HFFc6 (cell line): ENCODE results near the gene GEMIN7. TPM values are rescaled to one million over a fixed set of nuclear protein-coding genes. Genes with fewer than 3 reads are reported as not detected.

Experiments
- DNase-seq: peaks from one replicate; pipeline ENCODE4 v3.0.0-alpha.2; 2018
- H3K27ac Mint-ChIP-seq: 2 replicates; pipeline ENCODE4 v1.8.0; 2020; ENCODE audit warnings: mild to moderate bottlenecking, mixed read lengths
- H3K27me3 Mint-ChIP-seq: 2 replicates; pipeline ENCODE4 v1.8.0; 2021; ENCODE audit warnings: mild to moderate bottlenecking, moderate library complexity, mixed read lengths; ENCODE audit not compliant: insufficient read depth
- H3K36me3 Mint-ChIP-seq: 2 replicates; pipeline ENCODE4 v1.8.0; 2021; ENCODE audit warnings: low read depth, mixed read lengths
- H3K4me1 Mint-ChIP-seq: 2 replicates; pipeline ENCODE4 v1.8.0; 2020; ENCODE audit warnings: low read depth, mixed read lengths
- H3K4me3 Mint-ChIP-seq: 2 replicates; pipeline ENCODE4 v1.8.0; 2020; ENCODE audit warnings: mild to moderate bottlenecking, moderate library complexity, mixed read lengths
- H3K9me3 Mint-ChIP-seq: 2 replicates; pipeline ENCODE4 v1.8.0; 2020; ENCODE audit warnings: mild to moderate bottlenecking, mixed read lengths
- CTCF ChIP-seq: fragments of 200-600 bp; sonication (generic); IDR thresholded peaks from 2 replicates; pipeline ENCODE4 v1.5.0; 2021; ENCODE audit warnings: antibody characterized with exemption, mild to moderate bottlenecking
- total RNA-seq, 6 experiments: library from RNA; stranded (reverse); fragmentation: NEBNext Ultra II Directional; extraction: Animal tissue kit (Norgen Biotek cat#: 25700); gene quantifications; 2 replicates in 1 of 6; 3 replicates in 5 of 6; pipeline ENCODE4 v1.2.3, GENCODE V29; 2021

Gene GEMIN7
- total RNA-seq, 6 experiments from 2014 or later = 34.3 to 43.4 (median 39.0) TPM

DNA sequence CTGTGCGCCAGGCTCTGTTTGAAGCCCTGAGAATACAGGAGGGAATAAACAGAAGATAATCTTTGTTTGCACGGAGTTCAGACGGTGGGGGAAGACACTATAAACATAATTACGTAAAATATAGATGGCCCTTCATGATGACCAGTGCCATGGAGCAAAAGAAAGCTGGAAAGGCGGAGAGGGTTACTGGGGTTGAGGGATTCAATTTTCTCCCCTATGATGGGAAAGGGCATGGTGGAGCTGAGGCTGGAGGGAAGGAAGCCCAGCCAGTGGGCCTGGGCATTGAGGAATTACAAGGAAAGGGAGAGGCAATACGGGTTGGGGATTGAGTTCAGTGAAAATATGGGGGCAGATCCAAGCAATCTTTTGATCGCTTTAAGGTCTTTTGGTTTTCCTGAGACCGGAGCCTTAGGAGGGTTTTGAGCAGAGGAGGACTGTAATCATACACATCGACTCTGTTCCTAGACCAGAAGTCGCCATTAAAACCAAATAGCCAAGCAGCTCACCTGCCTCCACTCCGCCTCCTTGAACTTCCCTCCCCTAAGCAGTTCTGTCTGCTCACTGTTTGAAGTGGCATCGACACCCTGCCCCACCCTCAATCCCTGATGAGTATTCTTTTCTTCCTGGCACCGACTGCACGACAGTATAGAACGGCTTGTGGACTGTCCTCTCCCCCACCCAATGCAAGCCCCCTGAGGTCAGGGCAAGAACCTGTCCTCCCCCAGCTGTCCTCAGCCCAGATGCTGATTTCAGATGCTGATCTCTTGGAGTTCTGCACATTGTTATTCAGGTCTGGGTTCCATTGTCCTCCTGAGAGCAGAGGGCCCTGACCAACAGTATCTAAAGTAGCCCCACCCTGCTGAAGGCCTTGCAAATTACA is 2.0 kb upstream of the GEMIN7 start:
- DNase-seq = no peak
- no peak for TF ChIP-seq CTCF
- H3K4me1 Mint-ChIP-seq = peaks cover 27% of the 10 kb centered on the region
- H3K4me3 Mint-ChIP-seq = peak overlapping the region; percentile 50
- peak overlapping the region; percentile 24; the same call in 1 of the 2 replicates for H3K27ac Mint-ChIP-seq
- H3K27me3 Mint-ChIP-seq = peaks cover 4% of the 10 kb centered on the region
- H3K36me3 Mint-ChIP-seq = peaks cover 16% of the 10 kb centered on the region
- H3K9me3 Mint-ChIP-seq = no peaks in the 10 kb centered on the region

GRCh38 chr19:45078390-45079062 is 534 bp upstream of the GEMIN7 start:
- DNase-seq = no peak
- Mint-ChIP-seq H3K9me3 (no peaks in the 10 kb centered on the region), H3K36me3 (peaks cover 16% of the 10 kb centered on the region), H3K27ac (no peak overlapping the region), H3K27me3 (peaks cover 2% of the 10 kb centered on the region; the same call in 1 of the 2 replicates), H3K4me1 (peaks cover 28% of the 10 kb centered on the region), H3K4me3 (peak overlapping the region; percentile 99)
- no peak for TF ChIP-seq CTCF

- Mint-ChIP-seq H3K4me1 (peaks cover 28% of the 10 kb centered on the region), H3K36me3 (peaks cover 16% of the 10 kb centered on the region), H3K27me3 (peaks cover 2% of the 10 kb centered on the region; the same call in 1 of the 2 replicates), H3K4me3 (peak overlapping the region; percentile 99), H3K27ac (peak overlapping the region; percentile 88), H3K9me3 (no peaks in the 10 kb centered on the region)
- DNase-seq = no peak
- TF ChIP-seq CTCF = no peak
These were observed 881 bp downstream of the GEMIN7 start for GRCh38 chr19:45079911-45080370.

GRCh38 chr19:45082170-45082569 is 3.1 kb downstream of the GEMIN7 start:
- H3K36me3 Mint-ChIP-seq = peaks cover 25% of the 10 kb centered on the region
- no peak overlapping the region for H3K27ac Mint-ChIP-seq
- no peaks in the 10 kb centered on the region for H3K9me3 Mint-ChIP-seq
- H3K4me1 Mint-ChIP-seq = peaks cover 20% of the 10 kb centered on the region
- H3K27me3 Mint-ChIP-seq = peaks cover 2% of the 10 kb centered on the region; the same call in 1 of the 2 replicates
- no peak for TF ChIP-seq CTCF
- H3K4me3 Mint-ChIP-seq = no peak overlapping the region; the same call in 1 of the 2 replicates
- no peak for DNase-seq

GRCh38 chr19:45086480-45086879 is 7.4 kb downstream of the GEMIN7 start:
- Mint-ChIP-seq H3K27me3 (no peaks in the 10 kb centered on the region), H3K9me3 (no peaks in the 10 kb centered on the region), H3K36me3 (peaks cover 21% of the 10 kb centered on the region), H3K4me3 (no peak overlapping the region), H3K4me1 (peaks cover 16% of the 10 kb centered on the region), H3K27ac (no peak overlapping the region)
- no peak for DNase-seq
- TF ChIP-seq CTCF = no peak
